Astrocyte (in vitro differentiated cells and primary cell): ENCODE data around the gene USP3.

Source experiments
- EZH2 ChIP-seq: IDR thresholded peaks from 2 replicates; pipeline ENCODE4 v1.6.1; 2012; ENCODE audit warnings: mild to moderate bottlenecking, low read length, inconsistent platforms; ENCODE audit not compliant: insufficient read depth
- TF ChIP-seq, protein P1 (sequence below): IDR thresholded peaks from 2 replicates; pipeline ENCODE4 v1.5.1; 2011; ENCODE audit warnings: low read depth, mild to moderate bottlenecking, inconsistent platforms, low read length, moderate library complexity; ENCODE audit not compliant: insufficient read depth

DNA sequence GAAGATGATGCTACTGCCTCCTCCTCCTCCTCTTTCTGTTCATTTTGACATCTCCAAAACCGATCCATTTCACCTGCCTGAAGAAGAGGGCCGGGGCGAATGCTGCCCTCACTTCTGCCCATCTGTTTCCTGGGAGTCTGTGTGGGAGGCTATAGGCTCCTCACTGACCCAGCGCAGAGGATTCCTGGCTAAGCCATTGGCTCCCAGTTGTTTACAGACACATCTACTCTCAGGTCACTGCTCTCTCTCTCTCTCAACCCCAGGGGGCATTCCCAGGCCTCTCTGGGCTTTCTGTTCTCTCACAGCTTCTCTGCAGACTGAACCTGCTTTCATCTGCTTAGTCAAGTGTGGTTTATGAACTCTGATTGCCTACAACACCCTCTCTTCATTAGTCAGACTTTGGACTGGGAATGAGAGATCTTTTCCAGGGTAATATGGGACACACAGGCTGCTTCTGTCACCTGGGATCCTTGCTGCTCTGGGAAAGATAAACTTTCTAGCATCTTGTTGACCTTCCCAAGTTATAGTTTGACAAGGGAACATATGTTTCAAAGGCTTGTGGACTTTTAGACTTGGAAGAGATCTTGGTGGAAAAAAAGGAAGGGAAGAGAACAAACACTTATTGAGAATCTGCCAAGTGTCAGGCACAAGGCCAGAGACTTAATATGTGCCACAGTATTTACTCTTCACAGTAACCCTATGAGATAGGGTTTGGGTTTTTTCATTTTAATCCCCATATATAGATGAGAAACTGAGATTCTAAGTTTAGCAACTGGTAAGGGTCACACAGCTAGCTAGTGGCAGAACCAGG, 30.2 kb upstream of the USP3 start:
- TF ChIP-seq, protein P1, sequence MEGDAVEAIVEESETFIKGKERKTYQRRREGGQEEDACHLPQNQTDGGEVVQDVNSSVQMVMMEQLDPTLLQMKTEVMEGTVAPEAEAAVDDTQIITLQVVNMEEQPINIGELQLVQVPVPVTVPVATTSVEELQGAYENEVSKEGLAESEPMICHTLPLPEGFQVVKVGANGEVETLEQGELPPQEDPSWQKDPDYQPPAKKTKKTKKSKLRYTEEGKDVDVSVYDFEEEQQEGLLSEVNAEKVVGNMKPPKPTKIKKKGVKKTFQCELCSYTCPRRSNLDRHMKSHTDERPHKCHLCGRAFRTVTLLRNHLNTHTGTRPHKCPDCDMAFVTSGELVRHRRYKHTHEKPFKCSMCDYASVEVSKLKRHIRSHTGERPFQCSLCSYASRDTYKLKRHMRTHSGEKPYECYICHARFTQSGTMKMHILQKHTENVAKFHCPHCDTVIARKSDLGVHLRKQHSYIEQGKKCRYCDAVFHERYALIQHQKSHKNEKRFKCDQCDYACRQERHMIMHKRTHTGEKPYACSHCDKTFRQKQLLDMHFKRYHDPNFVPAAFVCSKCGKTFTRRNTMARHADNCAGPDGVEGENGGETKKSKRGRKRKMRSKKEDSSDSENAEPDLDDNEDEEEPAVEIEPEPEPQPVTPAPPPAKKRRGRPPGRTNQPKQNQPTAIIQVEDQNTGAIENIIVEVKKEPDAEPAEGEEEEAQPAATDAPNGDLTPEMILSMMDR, result no peak
- TF ChIP-seq EZH2, result no peak
